Glomerular visceral epithelial cell (primary cell): ENCODE data around the gene WRNIP1.
"Not testable (repeated sequence)": the region's sequence is repeated elsewhere in the genome, so short reads cannot be mapped to it uniquely, and the experiment has no call there.

Experiments
- DNase-seq: peaks from one replicate; pipeline ENCODE4 v3.0.0-alpha.2; 2016; ENCODE audit errors: extremely low spot score

WRNIP1 gene

GRCh38 chr6:2784930-2785329 is 19.7 kb downstream of the WRNIP1 start:
- DNase-seq, result no peak

- DNase-seq, result no peak
Observed at GRCh38 chr6:2786269-2786668, 21.1 kb downstream of the WRNIP1 start.

GRCh38 chr6:2790588-2791449 is 25.6 kb downstream of the WRNIP1 start:
- DNase-seq, result peak; percentile 76

GRCh38 chr6:2791450-2791974 is 26.3 kb downstream of the WRNIP1 start:
- DNase-seq, result no peak

GRCh38 chr6:2792330-2793110 is 27.3 kb downstream of the WRNIP1 start:
- DNase-seq, result no peak

GRCh38 chr6:2793534-2794151 is 28.4 kb downstream of the WRNIP1 start:
- no peak for DNase-seq

- peak; percentile 14 for DNase-seq
Observed at GRCh38 chr6:2794171-2794730, 29.1 kb downstream of the WRNIP1 start.

GRCh38 chr6:2795162-2795561 is 30.0 kb downstream of the WRNIP1 start:
- no peak for DNase-seq

GRCh38 chr6:2795956-2796355 is 30.8 kb downstream of the WRNIP1 start:
- no peak for DNase-seq

- DNase-seq, result no peak
Observed at GRCh38 chr6:2796861-2797260, 31.7 kb downstream of the WRNIP1 start.

- no peak for DNase-seq
Observed at GRCh38 chr6:2797564-2798031, 32.4 kb downstream of the WRNIP1 start.

GRCh38 chr6:2798586-2799134 is 33.5 kb downstream of the WRNIP1 start:
- no peak for DNase-seq

GRCh38 chr6:2799936-2800527 is 34.8 kb downstream of the WRNIP1 start:
- no peak for DNase-seq

- DNase-seq, result no peak
Observed at GRCh38 chr6:2800552-2801316, 35.5 kb downstream of the WRNIP1 start.

- DNase-seq, result not testable (repeated sequence)
Observed at GRCh38 chr6:2801687-2802086, 36.5 kb downstream of the WRNIP1 start.

GRCh38 chr6:2802521-2803060 is 37.4 kb downstream of the WRNIP1 start:
- no peak for DNase-seq

GRCh38 chr6:2803731-2804429 is 38.7 kb downstream of the WRNIP1 start:
- no peak for DNase-seq

GRCh38 chr6:2804516-2804915 is 39.3 kb downstream of the WRNIP1 start:
- no peak for DNase-seq

- DNase-seq, result no peak
Observed at GRCh38 chr6:2805031-2805430, 39.8 kb downstream of the WRNIP1 start.
